HUES64 (cell line): ENCODE measurements around the gene TCEAL2. TPM values are rescaled to one million over a fixed set of nuclear protein-coding genes. Genes with fewer than 3 reads are reported as not detected.
"Not testable (repeated sequence)": the region's sequence is repeated elsewhere in the genome, so short reads cannot be mapped to it uniquely, and the experiment has no call there.

Source experiments
- H3K27ac ChIP-seq: 2 replicates; pipeline ENCODE4 v1.7.0; 2013; ENCODE audit warnings: low read depth, low read length, inconsistent platforms
- H3K27me3 ChIP-seq: 2 replicates; pipeline ENCODE4 v1.6.1; 2013; ENCODE audit warnings: mild to moderate bottlenecking, low read length; ENCODE audit not compliant: insufficient read depth
- H3K36me3 ChIP-seq: 2 replicates; pipeline ENCODE4 v1.6.1; 2013; ENCODE audit warnings: mild to moderate bottlenecking, low read length; ENCODE audit not compliant: insufficient read depth
- H3K4me1 ChIP-seq: 2 replicates; pipeline ENCODE4 v1.6.1; 2013; ENCODE audit warnings: mild to moderate bottlenecking, low read length, moderate library complexity; ENCODE audit not compliant: insufficient read depth
- H3K4me3 ChIP-seq: 2 replicates; pipeline ENCODE4 v1.5.1; 2013; ENCODE audit warnings: mild to moderate bottlenecking, low read length, moderate library complexity
- H3K9ac ChIP-seq: 2 replicates; pipeline ENCODE4 v1.6.1; 2013; ENCODE audit warnings: mild to moderate bottlenecking, low read depth, low read length
- H3K9me3 ChIP-seq: 2 replicates; pipeline ENCODE4 v1.6.1; 2013; ENCODE audit warnings: low read depth, low read length; ENCODE audit not compliant: insufficient read depth
- WGBS: fragments of 150-250, 120-280 bp; methylation state at CpG from one replicate; pipeline ENCODE4 v1.1.7; 2013; ENCODE audit warnings: missing lambda C conversion rate; 5-methylcytosine and 5-hydroxymethylcytosine counted together
- polyA plus RNA-seq, 2 experiments: library from polyadenylated mRNA; stranded (reverse); fragments of 50-300 nt; gene quantifications; one replicate each; pipeline ENCODE4 v1.2.3, GENCODE V29; 2013

Gene TCEAL2
- 6.6 TPM for polyA plus RNA-seq (2013, experiment 1 of 2)
- polyA plus RNA-seq (2013, experiment 2 of 2): 10.1 TPM

DNA sequence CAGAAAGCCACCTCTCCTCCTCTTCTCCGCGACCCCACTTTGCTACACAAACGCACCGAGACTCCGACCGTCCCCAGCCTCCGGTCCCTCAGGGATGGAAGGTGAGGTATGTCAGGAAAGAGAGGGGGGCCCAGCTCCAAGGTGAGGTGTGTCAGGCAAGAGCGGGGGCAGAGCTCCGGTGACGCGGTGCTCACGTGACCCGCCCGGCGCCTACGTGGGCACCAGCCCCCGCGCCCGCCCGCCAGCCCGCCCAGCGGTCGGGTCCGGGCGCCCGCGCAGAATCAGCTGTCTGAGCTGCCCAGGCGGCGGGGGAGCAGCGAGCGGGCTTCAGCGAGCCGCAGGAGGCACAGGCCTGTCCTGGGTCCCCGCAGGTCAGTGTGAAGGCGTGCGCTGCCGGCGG is at the start of gene TCEAL2:
Gene TCEAL2 (plus strand): TSS at position 244 of the 400 bp plus-strand sequence. CDS start 1,152 bp downstream, outside the sequence.
- H3K27me3 ChIP-seq: peaks cover 25% of the 10 kb centered on the region
- not testable (repeated sequence) for H3K36me3 ChIP-seq, H3K9me3 ChIP-seq, H3K27ac ChIP-seq, H3K9ac ChIP-seq, H3K4me1 ChIP-seq
- under 1% methylated on average over 21 of the region's 38 CpGs for WGBS
- peak within 1 kb of the TSS; percentile 59 for H3K4me3 ChIP-seq

- no peaks in the 10 kb centered on the region for H3K27me3 ChIP-seq
- no peak overlapping the region for H3K4me3 ChIP-seq
- no peaks in the 10 kb centered on the region for H3K36me3 ChIP-seq
- H3K27ac ChIP-seq: no peak overlapping the region
- WGBS: no CpG with 5 or more reads among the region's 1 CpG
- H3K4me1 ChIP-seq: no peaks in the 10 kb centered on the region
- H3K9me3 ChIP-seq: no peaks in the 10 kb centered on the region
- no peak overlapping the region for H3K9ac ChIP-seq
Measured at GRCh38 chrX:102077426-102077825, 48.1 kb upstream of the TCEAL2 start.

GRCh38 chrX:102085706-102086105 is 39.8 kb upstream of the TCEAL2 start:
- Histone ChIP-seq H3K36me3 (no peaks in the 10 kb centered on the region), H3K27me3 (no peaks in the 10 kb centered on the region), H3K4me3 (no peak overlapping the region), H3K9ac (no peak overlapping the region), H3K27ac (no peak overlapping the region), H3K9me3 (no peaks in the 10 kb centered on the region), H3K4me1 (no peaks in the 10 kb centered on the region)
- 40% methylated on average over 1 of the region's 5 CpGs for WGBS

- 72% methylated on average over 3 of the region's 4 CpGs for WGBS
- Histone ChIP-seq H3K9me3 (peaks cover 10% of the 10 kb centered on the region; the same call in 1 of the 2 replicates), H3K4me3 (no peak overlapping the region), H3K27ac (no peak overlapping the region), H3K27me3 (no peaks in the 10 kb centered on the region), H3K4me1 (no peaks in the 10 kb centered on the region), H3K9ac (no peak overlapping the region), H3K36me3 (no peaks in the 10 kb centered on the region)
Measured at GRCh38 chrX:102113367-102113766, 12.1 kb upstream of the TCEAL2 start.

- H3K9me3 ChIP-seq: peaks cover 10% of the 10 kb centered on the region; the same call in 1 of the 2 replicates
- no peak overlapping the region for H3K9ac ChIP-seq
- WGBS: 90% methylated on average over 2 of the region's 2 CpGs
- H3K4me3 ChIP-seq: no peak overlapping the region
- H3K27ac ChIP-seq: no peak overlapping the region
- H3K36me3 ChIP-seq: no peaks in the 10 kb centered on the region
- no peaks in the 10 kb centered on the region for H3K27me3 ChIP-seq
- H3K4me1 ChIP-seq: no peaks in the 10 kb centered on the region
Measured at GRCh38 chrX:102115748-102116147, 9.7 kb upstream of the TCEAL2 start.

DNA sequence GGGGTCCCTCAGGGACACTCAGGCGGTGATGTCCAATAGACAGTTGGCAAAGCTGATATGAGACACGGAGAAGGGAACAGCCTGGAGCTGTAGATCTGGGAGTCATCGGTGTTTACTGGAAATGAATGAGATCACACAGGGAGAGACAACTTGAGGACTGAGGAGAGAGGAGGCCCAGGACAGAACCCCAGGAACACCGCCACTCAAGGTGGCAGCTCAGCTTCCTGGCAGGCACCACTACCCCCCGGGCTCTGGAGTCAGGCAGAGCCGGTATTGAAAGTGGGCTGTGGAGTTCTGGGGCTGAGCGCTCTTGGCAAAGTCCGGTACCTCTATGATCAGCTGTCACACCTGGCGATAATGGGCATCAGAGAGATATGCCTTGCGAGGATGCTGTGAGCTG is 465 bp upstream of the TCEAL2 start:
- not testable (repeated sequence) for H3K9ac ChIP-seq, H3K27ac ChIP-seq, H3K4me1 ChIP-seq, H3K9me3 ChIP-seq, H3K36me3 ChIP-seq
- Histone ChIP-seq H3K27me3 (peaks cover 25% of the 10 kb centered on the region), H3K4me3 (peak overlapping the region; percentile 59)
- 27% methylated on average over 8 of the region's 10 CpGs for WGBS

DNA sequence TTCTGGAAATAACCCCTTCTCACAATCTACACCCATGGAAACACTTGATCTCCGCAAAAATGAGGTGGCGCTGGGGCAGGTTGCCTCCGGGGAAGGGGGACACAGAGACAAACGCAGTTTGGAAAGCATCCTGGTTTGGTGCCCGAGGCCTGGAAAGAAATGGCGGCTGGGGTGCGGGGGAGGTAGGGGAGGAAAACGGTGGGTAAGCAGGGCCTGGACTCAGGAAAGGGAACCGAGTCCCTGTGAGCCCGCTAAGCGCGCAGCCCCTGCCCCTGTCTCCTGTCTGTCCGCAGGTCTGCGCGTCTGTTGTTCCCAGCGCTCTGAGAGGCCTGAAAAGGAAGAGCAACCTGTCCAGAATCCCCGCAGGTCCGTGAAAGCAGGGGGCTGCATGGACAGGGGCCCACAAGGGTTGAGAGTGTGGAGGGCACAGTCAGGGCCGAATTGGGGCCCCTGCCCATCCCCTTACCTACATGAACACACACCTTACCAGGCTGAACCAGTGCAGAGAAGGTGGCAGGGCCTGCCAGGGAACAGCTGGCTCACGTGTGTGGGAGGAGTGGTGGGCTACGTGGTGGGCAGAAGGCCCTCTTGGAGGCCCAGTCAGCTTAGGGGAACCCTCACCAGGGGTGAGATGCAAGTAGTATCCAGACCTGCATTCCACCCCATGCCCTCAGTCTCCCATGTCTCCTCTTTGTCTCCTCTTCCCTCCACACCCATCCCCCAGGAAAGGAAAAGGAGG is 770 bp downstream of the TCEAL2 start:
- Histone ChIP-seq H3K4me3 (peak overlapping the region; percentile 55), H3K27me3 (peaks cover 25% of the 10 kb centered on the region)
- not testable (repeated sequence) for H3K9ac ChIP-seq, H3K9me3 ChIP-seq, H3K36me3 ChIP-seq, H3K27ac ChIP-seq, H3K4me1 ChIP-seq
- WGBS: 43% methylated on average over 18 of the region's 21 CpGs

DNA sequence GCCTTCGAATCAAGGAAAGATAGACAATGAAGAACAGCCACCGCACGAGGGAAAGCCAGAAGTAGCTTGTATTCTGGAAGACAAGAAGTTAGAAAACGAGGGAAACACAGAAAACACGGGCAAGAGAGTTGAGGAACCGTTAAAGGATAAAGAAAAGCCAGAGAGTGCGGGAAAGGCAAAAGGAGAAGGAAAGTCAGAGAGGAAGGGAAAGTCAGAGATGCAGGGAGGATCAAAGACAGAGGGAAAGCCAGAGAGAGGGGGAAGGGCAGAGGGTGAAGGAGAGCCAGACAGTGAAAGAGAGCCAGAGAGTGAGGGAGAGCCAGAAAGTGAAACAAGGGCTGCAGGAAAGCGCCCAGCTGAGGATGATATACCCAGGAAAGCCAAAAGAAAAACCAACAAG is 1.4 kb downstream of the TCEAL2 start:
- Histone ChIP-seq H3K9me3 (no peaks in the 10 kb centered on the region), H3K4me1 (no peaks in the 10 kb centered on the region), H3K27me3 (peaks cover 25% of the 10 kb centered on the region), H3K27ac (no peak overlapping the region), H3K36me3 (no peaks in the 10 kb centered on the region), H3K9ac (no peak overlapping the region), H3K4me3 (no peak overlapping the region)
- WGBS: 66% methylated on average over 8 of the region's 8 CpGs

DNA sequence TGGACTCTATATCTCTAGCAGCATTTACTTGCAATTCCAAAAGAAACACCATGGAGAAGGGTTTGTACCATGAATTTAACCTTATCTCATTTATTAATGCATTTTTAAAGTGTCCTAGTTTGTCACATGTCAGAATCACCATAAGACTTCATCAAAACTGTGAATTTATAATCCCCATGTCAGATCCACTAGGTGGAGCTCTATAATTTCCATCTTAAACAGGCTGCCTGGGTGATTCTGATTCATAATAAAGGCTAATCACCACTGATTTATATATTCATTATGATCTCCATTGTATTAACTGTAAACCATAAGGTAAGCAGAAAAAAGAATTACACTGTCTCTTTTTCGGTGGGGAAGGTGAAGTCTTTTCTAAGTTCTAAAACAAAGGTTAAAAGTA is 4.0 kb downstream of the TCEAL2 start:
- Histone ChIP-seq H3K4me1 (no peaks in the 10 kb centered on the region), H3K27me3 (peaks cover 17% of the 10 kb centered on the region), H3K27ac (no peak overlapping the region), H3K4me3 (no peak overlapping the region), H3K36me3 (no peaks in the 10 kb centered on the region), H3K9me3 (no peaks in the 10 kb centered on the region), H3K9ac (no peak overlapping the region)
- no CpG with 5 or more reads among the region's 1 CpG for WGBS

GRCh38 chrX:102138064-102138463 is 12.6 kb downstream of the TCEAL2 start:
- no peaks in the 10 kb centered on the region for H3K4me1 ChIP-seq
- no peaks in the 10 kb centered on the region for H3K36me3 ChIP-seq
- no peak overlapping the region for H3K4me3 ChIP-seq
- H3K9ac ChIP-seq: no peak overlapping the region
- WGBS: 97% methylated on average over 2 of the region's 4 CpGs
- no peaks in the 10 kb centered on the region for H3K9me3 ChIP-seq
- H3K27me3 ChIP-seq: no peaks in the 10 kb centered on the region
- no peak overlapping the region for H3K27ac ChIP-seq

GRCh38 chrX:102140876-102141275 is 15.4 kb downstream of the TCEAL2 start:
- H3K27me3 ChIP-seq, H3K4me3 ChIP-seq, H3K4me1 ChIP-seq, H3K9ac ChIP-seq, H3K36me3 ChIP-seq, H3K27ac ChIP-seq, H3K9me3 ChIP-seq: not testable (repeated sequence)
- 96% methylated on average over 13 of the region's 16 CpGs for WGBS

DNA sequence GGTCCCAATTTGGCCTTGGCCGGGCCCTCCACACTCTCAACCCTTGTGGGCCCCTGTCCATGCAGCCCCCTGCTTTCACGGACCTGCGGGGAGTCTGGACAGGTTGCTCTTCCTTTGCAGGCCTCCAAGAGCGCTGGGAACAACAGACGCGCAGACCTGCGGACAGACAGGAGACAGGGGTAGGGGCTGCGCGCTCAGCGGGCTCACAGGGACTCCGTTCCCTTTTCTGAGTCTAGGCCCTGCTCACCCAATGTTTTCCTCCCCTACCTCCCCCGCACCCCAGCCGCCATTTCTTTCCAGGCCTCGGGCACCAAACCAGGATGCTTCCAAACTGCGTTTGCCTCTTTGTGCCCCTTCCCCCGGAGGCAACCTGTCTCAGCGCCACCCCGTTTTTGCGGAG is 16.2 kb downstream of the TCEAL2 start:
- H3K9me3 ChIP-seq, H3K4me3 ChIP-seq, H3K4me1 ChIP-seq, H3K9ac ChIP-seq, H3K36me3 ChIP-seq, H3K27ac ChIP-seq, H3K27me3 ChIP-seq: not testable (repeated sequence)
- WGBS: 93% methylated on average over 19 of the region's 19 CpGs
